Mesenchymal stem cell (in vitro differentiated cells and primary cell): ENCODE data around the gene CHRNA7.

ENCODE experiments used
- DNase-seq: peaks from one replicate; pipeline ENCODE4 v3.0.0-alpha.2; 2013
- H2AFZ ChIP-seq: one replicate; pipeline ENCODE4 v1.6.1; 2013; ENCODE audit warnings: low read depth, mild to moderate bottlenecking, control low read depth, inconsistent platforms, low read length, moderate library complexity
- H2AK5ac ChIP-seq: 2 replicates; pipeline ENCODE4 v1.6.1; 2013; ENCODE audit warnings: low read length, moderate library complexity, mild to moderate bottlenecking, inconsistent platforms; ENCODE audit not compliant: severe bottlenecking
- H2BK120ac ChIP-seq: one replicate; pipeline ENCODE4 v1.6.1; 2013; ENCODE audit warnings: low read depth, mild to moderate bottlenecking, inconsistent platforms, low read length, moderate library complexity
- H2BK12ac ChIP-seq, 2 experiments: one replicate each; pipeline ENCODE4 v1.6.1; 2013; ENCODE audit warnings: inconsistent platforms in 2 of 2, low read length in 2 of 2, mild to moderate bottlenecking in 2 of 2, moderate library complexity in 2 of 2, control low read depth in 1 of 2
- H2BK15ac ChIP-seq: one replicate; pipeline ENCODE4 v1.6.1; 2013; ENCODE audit warnings: mild to moderate bottlenecking, low read depth, inconsistent platforms; ENCODE audit not compliant: poor library complexity, severe bottlenecking
- H2BK5ac ChIP-seq: 2 replicates; pipeline ENCODE4 v1.6.1; 2013; ENCODE audit warnings: low read depth, mild to moderate bottlenecking, low read length, control low read depth, inconsistent platforms; ENCODE audit not compliant: poor library complexity, severe bottlenecking
- H3K14ac ChIP-seq, 2 experiments: one replicate each; pipeline ENCODE4 v1.6.1; 2013; ENCODE audit warnings: inconsistent platforms in 2 of 2, low read length in 2 of 2, control low read depth in 1 of 2, mild to moderate bottlenecking in 1 of 2, moderate library complexity in 1 of 2
- H3K18ac ChIP-seq, 2 experiments: one replicate each; pipeline ENCODE4 v1.6.1; 2013; ENCODE audit warnings: inconsistent platforms in 2 of 2, low read length in 2 of 2, control low read depth in 1 of 2, low read depth in 1 of 2, mild to moderate bottlenecking in 1 of 2
- H3K23ac ChIP-seq, 2 experiments: one replicate each; pipeline ENCODE4 v1.6.1; 2013; ENCODE audit warnings: inconsistent platforms in 2 of 2, low read length in 2 of 2, mild to moderate bottlenecking in 2 of 2, moderate library complexity in 2 of 2, control low read depth in 1 of 2
- H3K27ac ChIP-seq: 2 replicates; pipeline ENCODE4 v1.5.1; 2013; ENCODE audit warnings: mild to moderate bottlenecking, moderate library complexity, low read length, control low read depth, inconsistent platforms; ENCODE audit not compliant: poor library complexity, severe bottlenecking
- H3K27me3 ChIP-seq, 2 experiments: 2 replicates each; pipeline versions ENCODE4 v1.6.1 to v1.7.0; 2013; ENCODE audit warnings: low read length in 2 of 2, mild to moderate bottlenecking in 2 of 2, moderate library complexity in 2 of 2, control low read depth in 1 of 2, inconsistent platforms in 1 of 2; ENCODE audit not compliant: control insufficient read depth in 1 of 2, insufficient read depth in 1 of 2
- H3K36me3 ChIP-seq, 2 experiments: 2 replicates each; pipeline versions ENCODE4 v1.6.1 to v1.7.0; 2013; ENCODE audit warnings: low read length in 2 of 2, control low read depth in 1 of 2, inconsistent platforms in 1 of 2, low read depth in 1 of 2, mild to moderate bottlenecking in 1 of 2; ENCODE audit not compliant: insufficient read depth in 2 of 2, control insufficient read depth in 1 of 2
- H3K4ac ChIP-seq, 2 experiments: one replicate each; pipeline ENCODE4 v1.6.1; 2013; ENCODE audit warnings: inconsistent platforms in 2 of 2, low read length in 2 of 2, mild to moderate bottlenecking in 2 of 2, moderate library complexity in 2 of 2, control low read depth in 1 of 2, low read depth in 1 of 2
- H3K4me1 ChIP-seq: 2 replicates; pipeline ENCODE4 v1.6.1; 2013; ENCODE audit warnings: low read depth, low read length, control low read depth; ENCODE audit not compliant: control insufficient read depth, insufficient read depth
- H3K4me2 ChIP-seq: 2 replicates; pipeline ENCODE4 v1.6.1; 2013; ENCODE audit warnings: low read length, mild to moderate bottlenecking, inconsistent platforms; ENCODE audit not compliant: poor library complexity, severe bottlenecking
- H3K4me3 ChIP-seq, 2 experiments: 2 replicates each; pipeline versions ENCODE4 v1.5.1 to v1.7.0; 2013; ENCODE audit warnings: low read length in 2 of 2, mild to moderate bottlenecking in 2 of 2, control low read depth in 1 of 2, low read depth in 1 of 2; ENCODE audit not compliant: insufficient read depth in 1 of 2
- H3K79me1 ChIP-seq: replicated peaks from 2 replicates; pipeline ENCODE4 v1.6.1; 2013; ENCODE audit warnings: mild to moderate bottlenecking, control low read depth, low read length, inconsistent platforms; ENCODE audit not compliant: poor library complexity, severe bottlenecking
- H3K9ac ChIP-seq: 2 replicates; pipeline ENCODE4 v1.7.0; 2013; ENCODE audit warnings: mild to moderate bottlenecking, low read length, moderate library complexity
- H3K9me3 ChIP-seq: 2 replicates; pipeline ENCODE4 v1.7.0; 2013; ENCODE audit warnings: mild to moderate bottlenecking, low read length; ENCODE audit not compliant: control insufficient read depth
- H4K8ac ChIP-seq: one replicate; pipeline ENCODE4 v1.6.1; 2013; ENCODE audit warnings: inconsistent platforms, mild to moderate bottlenecking, low read length, moderate library complexity
- H4K91ac ChIP-seq: one replicate; pipeline ENCODE4 v1.6.1; 2013; ENCODE audit warnings: mild to moderate bottlenecking, low read length, inconsistent platforms
- WGBS: methylation state at CpG from one replicate; pipeline ENCODE4 v1.1.7; 2013; ENCODE audit warnings: mixed read lengths; 5-methylcytosine and 5-hydroxymethylcytosine counted together

Gene CHRNA7

GRCh38 chr15:32120577-32121383 lies 90.5 kb downstream of the CHRNA7 start:
- no peak overlapping the region for H4K8ac ChIP-seq
- no peaks in the 10 kb centered on the region for H3K79me1 ChIP-seq
- DNase-seq: no peak
- no peak overlapping the region for H2BK12ac ChIP-seq
- H3K9ac ChIP-seq: no peak overlapping the region
- H3K27me3 ChIP-seq: peaks cover 0 to 8% of the 10 kb centered on the region in 2 experiments
- H3K36me3 ChIP-seq: no peaks in the 10 kb centered on the region
- no peak overlapping the region for H2BK15ac ChIP-seq
- no peak overlapping the region for H2BK5ac ChIP-seq
- no peak overlapping the region for H3K4me2 ChIP-seq
- no peak overlapping the region for H3K4ac ChIP-seq
- H2AFZ ChIP-seq: no peak overlapping the region
- 85% methylated on average over 21 of the region's 23 CpGs for WGBS
- H2AK5ac ChIP-seq: no peak overlapping the region
- no peak overlapping the region for H3K4me3 ChIP-seq
- H3K18ac ChIP-seq: no peak overlapping the region
- H3K23ac ChIP-seq: no peak overlapping the region
- no peak overlapping the region for H2BK120ac ChIP-seq
- no peak overlapping the region for H3K14ac ChIP-seq
- H3K4me1 ChIP-seq: no peaks in the 10 kb centered on the region
- H3K9me3 ChIP-seq: no peaks in the 10 kb centered on the region
- H4K91ac ChIP-seq: no peak overlapping the region
- no peak overlapping the region for H3K27ac ChIP-seq

GRCh38 chr15:32121384-32121695 lies 91.0 kb downstream of the CHRNA7 start:
- no peak overlapping the region for H2BK15ac ChIP-seq
- no peak overlapping the region for H3K9ac ChIP-seq
- H3K23ac ChIP-seq: no peak overlapping the region
- H3K36me3 ChIP-seq: no peaks in the 10 kb centered on the region
- no peak overlapping the region for H2BK120ac ChIP-seq
- no peak overlapping the region for H2AK5ac ChIP-seq
- H3K9me3 ChIP-seq: no peaks in the 10 kb centered on the region
- no peak overlapping the region for H3K4me3 ChIP-seq
- no peak overlapping the region for H3K14ac ChIP-seq
- no peak overlapping the region for H3K18ac ChIP-seq
- H2AFZ ChIP-seq: no peak overlapping the region
- H4K8ac ChIP-seq: no peak overlapping the region
- H3K4me2 ChIP-seq: no peak overlapping the region
- no peak for DNase-seq
- no peak overlapping the region for H2BK12ac ChIP-seq
- no peak overlapping the region for H2BK5ac ChIP-seq
- H4K91ac ChIP-seq: no peak overlapping the region
- WGBS: 84% methylated on average over 6 of the region's 6 CpGs
- H3K4me1 ChIP-seq: no peaks in the 10 kb centered on the region
- peaks cover 0 to 8% of the 10 kb centered on the region in 2 experiments for H3K27me3 ChIP-seq
- no peak overlapping the region for H3K4ac ChIP-seq
- no peak overlapping the region for H3K27ac ChIP-seq
- H3K79me1 ChIP-seq: no peaks in the 10 kb centered on the region

- no peak overlapping the region for H3K14ac ChIP-seq
These were observed 91.7 kb downstream of the CHRNA7 start for GRCh38 chr15:32122013-32122412.

GRCh38 chr15:32123473-32123872 lies 93.2 kb downstream of the CHRNA7 start:
- DNase-seq: no peak
- no peak overlapping the region for H2AFZ ChIP-seq
- no peak overlapping the region for H3K18ac ChIP-seq
- H3K4me1 ChIP-seq: no peaks in the 10 kb centered on the region
- no peak overlapping the region for H4K91ac ChIP-seq
- H2BK120ac ChIP-seq: no peak overlapping the region
- H3K14ac ChIP-seq: no peak overlapping the region
- no peak overlapping the region for H3K4ac ChIP-seq
- no peak overlapping the region for H3K27ac ChIP-seq
- WGBS: 79% methylated on average over 3 of the region's 3 CpGs
- H2BK5ac ChIP-seq: no peak overlapping the region
- H2AK5ac ChIP-seq: no peak overlapping the region
- no peaks in the 10 kb centered on the region for H3K36me3 ChIP-seq
- no peak overlapping the region for H3K4me2 ChIP-seq
- H2BK12ac ChIP-seq: no peak overlapping the region
- H3K27me3 ChIP-seq: peaks cover 0 to 8% of the 10 kb centered on the region in 2 experiments
- no peak overlapping the region for H4K8ac ChIP-seq
- no peak overlapping the region for H3K23ac ChIP-seq
- H3K9ac ChIP-seq: no peak overlapping the region
- no peaks in the 10 kb centered on the region for H3K9me3 ChIP-seq
- H2BK15ac ChIP-seq: no peak overlapping the region
- no peaks in the 10 kb centered on the region for H3K79me1 ChIP-seq
- no peak overlapping the region for H3K4me3 ChIP-seq

More at GRCh38 chr15:32122013-32122412, 91.7 kb downstream of the CHRNA7 start:
- H3K23ac ChIP-seq: no peak overlapping the region
- DNase-seq: no peak
- WGBS: 88% methylated on average over 3 of the region's 4 CpGs
- no peak overlapping the region for H2AFZ ChIP-seq
- H3K4ac ChIP-seq: no peak overlapping the region
- no peaks in the 10 kb centered on the region for H3K4me1 ChIP-seq
- H2AK5ac ChIP-seq: no peak overlapping the region
- no peak overlapping the region for H2BK12ac ChIP-seq
- H2BK15ac ChIP-seq: no peak overlapping the region
- no peak overlapping the region for H2BK120ac ChIP-seq
- H3K4me3 ChIP-seq: no peak overlapping the region
- no peak overlapping the region for H3K4me2 ChIP-seq
- H4K91ac ChIP-seq: no peak overlapping the region
- no peak overlapping the region for H3K18ac ChIP-seq
- H3K36me3 ChIP-seq: no peaks in the 10 kb centered on the region
- no peaks in the 10 kb centered on the region for H3K9me3 ChIP-seq
- H3K79me1 ChIP-seq: no peaks in the 10 kb centered on the region
- no peak overlapping the region for H3K9ac ChIP-seq
- H2BK5ac ChIP-seq: no peak overlapping the region
- H3K27me3 ChIP-seq: peaks cover 0 to 8% of the 10 kb centered on the region in 2 experiments
- no peak overlapping the region for H4K8ac ChIP-seq
- no peak overlapping the region for H3K27ac ChIP-seq
